RWPE2 (cell line): ENCODE measurements around the gene GPR17.

Experiments
- ATAC-seq: fragments of 200-7000 bp; cut with Tn5 transposase; 3 replicates; pipeline ENCODE4 v1.9.1; 2021; ENCODE audit warnings: low read depth
- DNase-seq: peaks from one replicate; pipeline ENCODE4 v3.0.0-alpha.2; 2020; ENCODE audit warnings: low spot score
- H3K27ac ChIP-seq: fragments of 450-650 bp; 2 replicates; pipeline ENCODE4 v1.5.1; 2017; ENCODE audit warnings: mild to moderate bottlenecking; ENCODE audit not compliant: poor library complexity, severe bottlenecking
- H3K27me3 ChIP-seq: fragments of 250-450 bp; sonication (Bioruptor Pico); 2 replicates; pipeline ENCODE4 v1.5.1; 2021; ENCODE audit warnings: mild to moderate bottlenecking, moderate library complexity; ENCODE audit not compliant: insufficient read depth, poor library complexity, severe bottlenecking
- H3K36me3 ChIP-seq: fragments of 250-450 bp; sonication (Bioruptor Pico); 2 replicates; pipeline ENCODE4 v1.5.1; 2020; ENCODE audit warnings: low read depth, mild to moderate bottlenecking, moderate library complexity
- H3K4me1 ChIP-seq: fragments of 250-450 bp; sonication (Bioruptor Pico); 2 replicates; pipeline ENCODE4 v1.5.1; 2021; ENCODE audit warnings: mild to moderate bottlenecking, moderate library complexity; ENCODE audit not compliant: insufficient read depth, poor library complexity, severe bottlenecking
- H3K4me3 ChIP-seq: fragments of 250-450 bp; sonication (Bioruptor Pico); 2 replicates; pipeline ENCODE4 v1.5.1; 2021; ENCODE audit warnings: mild to moderate bottlenecking, moderate library complexity; ENCODE audit not compliant: severe bottlenecking
- H3K9me3 ChIP-seq: fragments of 250-450 bp; sonication (Bioruptor Pico); 2 replicates; pipeline ENCODE4 v1.5.1; 2021; ENCODE audit warnings: mild to moderate bottlenecking, moderate library complexity; ENCODE audit not compliant: severe bottlenecking
- CTCF ChIP-seq: fragments of 450-650 bp; IDR thresholded peaks from one replicate; pipeline ENCODE4 v1.5.1; 2017; ENCODE audit warnings: mild to moderate bottlenecking, moderate library complexity; ENCODE audit not compliant: poor library complexity, severe bottlenecking

GPR17 gene

DNA sequence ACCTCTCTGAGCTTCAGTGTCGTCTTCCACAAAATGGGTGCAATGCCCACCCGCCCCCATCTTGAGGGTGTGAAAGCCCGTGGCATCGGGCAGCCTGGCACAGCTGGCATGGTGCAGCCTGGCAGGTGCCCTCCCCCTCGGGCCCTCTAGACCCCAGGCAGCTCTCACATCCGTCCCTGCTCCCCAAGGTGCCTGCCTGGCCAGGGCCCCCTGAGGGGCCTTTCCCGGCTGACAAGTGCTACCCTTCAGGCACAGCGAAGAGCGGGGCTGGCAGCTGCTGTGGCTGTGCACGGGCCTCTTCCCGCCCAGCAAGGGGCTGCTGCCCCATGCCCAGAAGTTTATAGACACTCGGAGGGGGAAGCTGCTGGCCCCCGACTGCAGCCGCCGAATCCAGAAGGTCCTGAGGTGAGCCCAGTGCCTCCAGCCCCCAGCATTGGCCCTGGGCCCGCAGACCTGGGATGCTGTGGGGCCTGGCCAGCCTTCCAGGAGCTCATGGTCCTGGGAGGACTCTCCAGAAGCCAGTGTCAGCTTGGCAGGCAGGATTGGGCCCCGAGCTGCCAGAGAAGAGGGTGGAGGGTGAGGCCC is 13.9 kb upstream of the GPR17 start:
- Histone ChIP-seq H3K4me1 (peaks cover under 1% of the 10 kb centered on the region), H3K4me3 (no peak overlapping the region), H3K27ac (no peak overlapping the region), H3K9me3 (no peaks in the 10 kb centered on the region), H3K27me3 (no peaks in the 10 kb centered on the region), H3K36me3 (no peaks in the 10 kb centered on the region)
- no peak for TF ChIP-seq CTCF
- DNase-seq (no peak), ATAC-seq (no peak)

DNA sequence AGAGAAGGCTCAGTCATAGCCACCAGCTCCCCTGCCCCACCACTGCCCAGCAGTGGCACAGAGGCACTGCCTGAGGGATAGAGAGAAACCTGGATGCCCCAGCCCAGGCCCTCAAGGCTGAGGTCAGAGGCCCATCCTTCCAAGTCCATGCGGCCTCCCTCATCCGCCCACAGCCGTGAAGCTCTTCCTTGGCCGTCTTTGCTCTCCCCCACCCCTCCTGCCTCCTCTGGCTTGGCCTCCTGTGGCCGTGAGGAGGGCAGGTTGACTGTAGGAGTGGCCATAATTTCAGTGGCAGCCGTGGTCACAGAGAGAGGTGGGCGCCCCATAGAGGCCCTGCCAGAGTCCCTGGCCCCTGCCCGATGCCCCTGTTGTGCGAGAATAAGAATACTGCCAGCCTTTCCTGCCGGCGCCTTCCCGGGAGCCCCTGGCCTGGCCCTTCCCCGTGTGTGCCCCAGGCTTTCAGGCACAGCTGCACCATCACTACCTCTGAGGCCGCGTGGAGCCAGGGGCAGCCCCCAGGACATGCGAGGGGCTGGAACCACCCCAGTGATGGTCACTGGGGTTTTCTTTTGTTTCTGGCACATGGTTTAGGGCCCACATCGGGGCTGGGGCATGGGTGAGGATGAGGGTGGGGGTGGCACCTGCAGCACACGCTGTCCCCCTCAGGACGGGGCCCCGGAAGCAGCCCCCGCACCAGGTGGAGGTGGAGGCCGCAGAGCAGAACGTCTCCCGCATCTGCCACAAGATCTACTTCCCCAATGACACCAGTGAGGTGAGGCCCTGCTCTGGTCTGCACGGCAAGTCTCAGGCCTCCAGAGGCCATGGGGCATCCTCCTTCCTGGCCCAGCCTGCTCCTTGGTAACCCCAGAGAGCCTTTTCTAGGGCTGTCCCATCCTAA is 13.1 kb upstream of the GPR17 start:
- peaks cover 8% of the 10 kb centered on the region for H3K4me1 ChIP-seq
- DNase-seq: no peak
- H3K27ac ChIP-seq: no peak overlapping the region
- H3K4me3 ChIP-seq: no peak overlapping the region
- TF ChIP-seq CTCF: no peak
- H3K36me3 ChIP-seq: no peaks in the 10 kb centered on the region
- H3K9me3 ChIP-seq: no peaks in the 10 kb centered on the region
- ATAC-seq: no peak
- no peaks in the 10 kb centered on the region for H3K27me3 ChIP-seq

- Histone ChIP-seq H3K9me3 (no peaks in the 10 kb centered on the region), H3K36me3 (no peaks in the 10 kb centered on the region), H3K4me1 (peaks cover 12% of the 10 kb centered on the region), H3K27ac (no peak overlapping the region), H3K27me3 (no peaks in the 10 kb centered on the region), H3K4me3 (no peak overlapping the region)
- DNase-seq (no peak), ATAC-seq (no peak)
- TF ChIP-seq CTCF: no peak
These were observed 12.3 kb upstream of the GPR17 start for GRCh38 chr2:127633556-127634065.

DNA sequence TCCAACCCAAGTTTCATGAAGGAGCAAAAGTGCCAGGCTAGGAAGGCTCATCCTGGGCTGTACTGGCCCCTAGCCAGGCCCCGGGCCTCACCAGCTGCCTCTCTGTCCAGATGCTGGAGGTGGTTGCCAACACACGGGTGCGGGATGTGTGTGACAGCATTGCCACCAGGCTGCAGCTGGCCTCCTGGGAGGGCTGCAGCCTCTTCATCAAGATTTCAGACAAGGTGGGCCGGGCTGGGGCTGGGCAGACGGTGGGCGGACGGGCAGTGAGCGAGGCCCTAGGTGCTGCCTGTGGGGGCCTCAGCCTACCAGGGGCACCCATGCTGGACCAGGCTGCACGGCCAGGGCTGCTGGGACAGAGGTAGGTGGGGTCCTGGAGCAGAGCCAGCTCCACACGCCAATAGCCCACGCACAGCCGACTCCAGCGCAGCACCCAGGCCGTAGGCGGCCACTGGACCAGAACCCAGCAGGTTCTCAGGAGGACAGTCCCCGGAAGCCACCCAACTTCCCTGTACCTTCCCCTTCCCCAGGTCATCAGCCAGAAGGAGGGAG is 11.8 kb upstream of the GPR17 start:
- Histone ChIP-seq H3K4me3 (no peak overlapping the region), H3K27me3 (no peaks in the 10 kb centered on the region), H3K27ac (no peak overlapping the region), H3K4me1 (peaks cover 12% of the 10 kb centered on the region), H3K9me3 (no peaks in the 10 kb centered on the region), H3K36me3 (no peaks in the 10 kb centered on the region)
- ATAC-seq: no peak
- DNase-seq: no peak
- TF ChIP-seq CTCF: no peak
